GM18520 (cell line): ENCODE results near the gene CACNG8.

Experiments
- ATAC-seq: cut with Tn5 transposase; IDR thresholded peaks from one replicate; pipeline ENCODE4 v1.9.1; 2021; ENCODE audit not compliant: unreplicated experiment

CACNG8 gene

DNA sequence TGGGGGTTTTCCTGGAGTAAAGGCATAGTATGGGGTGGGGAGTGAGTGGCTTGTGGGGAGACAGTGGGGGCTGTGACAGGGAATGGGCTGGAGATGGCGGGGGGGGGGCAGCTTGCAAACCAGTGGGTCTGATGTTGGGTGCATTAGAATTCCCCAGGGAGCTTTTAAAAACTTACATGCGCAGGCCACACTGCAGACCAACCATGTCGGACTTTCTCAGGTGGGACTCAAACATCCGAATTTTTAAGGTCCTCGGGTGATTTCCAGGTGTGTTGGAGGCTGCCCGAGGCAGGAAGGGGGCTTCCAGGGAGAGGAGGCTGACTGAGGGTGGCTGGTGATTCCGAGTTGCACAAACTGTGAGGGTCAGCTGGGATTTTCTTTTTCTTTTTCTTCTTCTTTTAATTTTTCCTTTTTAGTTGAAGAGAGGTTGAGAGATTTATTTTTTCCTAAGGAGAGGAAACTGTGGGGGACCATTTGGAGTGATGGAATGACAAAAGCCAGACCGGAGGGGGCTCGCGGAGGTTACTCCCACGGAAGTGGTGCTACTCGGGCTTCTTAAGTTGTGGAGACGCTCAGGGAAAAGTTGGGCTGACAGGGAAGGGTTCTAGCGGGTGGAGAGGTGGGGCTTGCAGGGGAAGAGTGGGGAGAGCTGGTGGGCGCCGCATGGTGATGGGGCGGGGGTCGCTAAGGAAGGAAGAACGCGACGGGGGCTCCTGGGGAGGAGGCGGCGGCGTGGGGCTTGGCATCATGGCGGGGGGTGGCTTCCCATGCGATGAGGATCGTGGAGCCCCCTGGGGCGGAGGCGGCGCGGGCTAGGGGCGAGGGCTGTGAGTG, 997 bp upstream of the CACNG8 start:
- ATAC-seq: no peak

DNA sequence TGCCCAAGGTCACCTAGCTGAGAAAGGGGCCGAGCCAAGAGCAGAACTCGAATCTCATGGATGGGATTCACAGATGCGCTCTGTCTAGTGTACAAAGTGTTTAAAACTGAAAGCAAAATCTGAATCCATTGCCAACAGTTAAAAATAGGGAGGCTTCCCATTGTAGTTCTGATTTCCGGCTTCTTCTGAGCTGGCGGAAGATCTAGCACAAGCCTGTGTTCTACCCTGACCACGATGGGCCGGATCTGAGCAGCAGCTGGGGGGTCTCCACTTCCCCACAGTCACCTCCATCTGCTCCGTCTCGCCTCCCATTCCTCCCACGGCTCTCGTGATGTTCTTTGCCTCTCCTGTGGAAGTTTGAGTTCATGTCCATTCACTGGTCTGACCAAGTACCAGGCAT, 2.4 kb downstream of the CACNG8 start:
- ATAC-seq: no peak

DNA sequence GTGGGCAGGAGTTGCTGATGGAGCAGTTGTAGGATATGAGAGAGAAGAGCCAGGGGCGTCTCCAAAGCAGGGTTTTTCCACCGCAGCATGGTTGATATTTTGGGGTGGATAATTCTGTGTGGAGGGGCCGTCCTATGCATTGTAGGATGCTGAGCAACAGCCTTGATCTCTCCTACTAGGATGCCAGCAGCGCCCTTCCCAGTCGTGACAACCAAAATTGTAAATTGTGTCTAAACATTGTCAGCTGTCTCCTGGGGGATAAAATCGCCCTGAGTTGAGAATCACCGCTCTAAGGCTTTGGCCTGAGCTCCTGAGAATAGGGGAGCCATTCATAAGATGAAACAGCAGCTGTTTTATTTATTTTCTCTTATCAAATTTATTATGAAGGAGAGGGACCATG, 4.2 kb downstream of the CACNG8 start:
- ATAC-seq: no peak

DNA sequence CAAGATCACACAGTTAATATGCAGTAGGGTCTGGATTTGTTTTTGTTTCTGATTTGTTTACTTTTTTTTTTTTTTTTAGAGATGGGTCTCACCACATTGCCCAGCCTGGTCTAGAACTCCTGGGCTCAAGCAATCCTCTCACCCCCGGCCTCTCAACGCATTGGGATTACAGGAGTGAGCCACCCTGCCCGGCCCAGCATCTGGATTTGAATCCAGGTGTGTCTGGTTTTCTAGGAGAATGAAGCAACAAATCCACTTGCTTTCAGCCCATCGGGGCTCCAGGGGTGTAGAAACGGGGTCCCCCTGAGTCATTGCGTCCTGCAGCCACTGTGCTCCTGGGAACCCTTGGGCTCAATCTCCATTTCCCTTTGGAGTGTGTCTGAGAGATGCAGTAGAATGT, 6.6 kb downstream of the CACNG8 start:
- ATAC-seq: no peak

DNA sequence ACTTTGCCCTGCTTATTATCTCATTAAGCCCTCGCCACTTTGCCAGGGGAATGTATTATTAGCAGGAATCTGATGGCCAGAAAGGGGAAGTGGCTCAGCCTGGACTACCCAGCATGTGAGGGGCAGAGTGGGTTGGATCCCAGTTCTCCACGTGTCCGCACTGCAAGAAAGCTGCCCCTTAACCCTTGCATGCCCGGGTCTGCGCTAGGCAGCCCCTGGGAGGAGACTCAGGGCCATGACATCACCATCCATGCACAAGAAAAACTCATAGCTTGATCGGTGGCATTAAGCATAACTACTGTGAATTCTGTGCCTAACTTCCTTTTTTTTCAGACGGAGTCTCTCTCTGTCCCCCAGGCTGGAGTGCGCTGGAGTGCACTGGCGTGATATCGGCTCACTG, 8.9 kb downstream of the CACNG8 start:
- no peak for ATAC-seq

DNA sequence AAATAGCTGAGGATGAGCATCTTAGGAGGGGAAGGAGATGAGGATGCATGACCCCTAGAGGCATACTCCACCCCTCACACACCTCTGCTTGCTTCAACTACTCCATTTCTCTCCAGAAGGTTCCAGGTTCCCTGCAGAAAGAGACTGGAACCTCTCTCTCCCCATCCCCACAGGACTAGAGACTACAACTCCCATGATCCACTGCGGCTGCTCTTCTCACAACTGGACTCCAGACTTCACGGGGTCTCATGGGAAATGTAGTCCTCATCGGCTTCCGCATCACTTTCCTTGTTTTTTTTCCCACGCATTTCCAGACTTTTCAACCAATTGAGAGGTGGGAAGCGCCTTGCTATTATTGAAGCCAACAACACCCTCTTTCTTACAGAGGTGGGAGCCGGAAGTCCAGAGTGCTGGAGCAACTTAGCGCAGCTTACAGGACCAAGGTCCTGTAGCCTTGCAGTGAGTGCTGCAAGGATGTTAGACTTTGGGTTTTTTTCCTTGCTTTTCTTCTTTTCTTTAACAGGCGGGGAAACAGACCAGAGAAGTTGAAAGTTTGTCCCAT, 14.8 kb downstream of the CACNG8 start:
- ATAC-seq: no peak

DNA sequence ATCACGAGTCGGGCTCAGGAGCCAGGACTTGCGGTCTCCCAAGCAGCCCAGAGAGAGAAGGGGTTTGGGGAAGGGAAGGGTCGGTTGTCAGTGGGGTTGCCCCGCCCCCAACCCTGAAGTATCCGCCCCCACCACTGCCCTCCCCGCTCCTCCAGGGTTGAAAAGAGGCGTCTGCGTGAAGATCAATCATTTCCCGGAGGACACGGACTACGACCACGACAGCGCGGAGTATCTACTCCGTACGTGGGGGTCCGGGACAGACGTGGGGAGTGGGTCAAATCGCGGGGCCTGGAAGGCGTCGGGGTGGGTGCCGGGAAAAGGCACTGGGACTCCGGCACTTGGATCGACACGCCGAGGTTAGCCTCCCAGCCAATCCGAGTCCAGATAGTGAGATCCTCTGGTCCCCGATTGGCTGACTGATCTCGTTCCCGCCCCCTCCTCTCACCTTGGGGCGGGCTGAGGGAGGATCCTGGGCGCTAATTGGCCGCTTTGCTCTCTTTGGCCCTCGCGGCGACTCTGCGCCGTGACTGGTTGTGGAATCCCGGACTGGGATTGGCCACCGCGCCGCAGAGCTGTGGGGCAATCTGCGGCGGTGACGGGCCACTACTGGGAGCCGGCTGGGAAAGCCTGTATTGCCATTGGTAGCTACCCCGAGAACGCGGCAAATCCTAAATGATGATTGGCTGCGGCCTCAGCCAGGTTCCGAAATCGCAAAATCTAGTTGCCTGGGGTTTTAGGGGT, 15.4 kb downstream of the CACNG8 start:
- no peak for ATAC-seq

DNA sequence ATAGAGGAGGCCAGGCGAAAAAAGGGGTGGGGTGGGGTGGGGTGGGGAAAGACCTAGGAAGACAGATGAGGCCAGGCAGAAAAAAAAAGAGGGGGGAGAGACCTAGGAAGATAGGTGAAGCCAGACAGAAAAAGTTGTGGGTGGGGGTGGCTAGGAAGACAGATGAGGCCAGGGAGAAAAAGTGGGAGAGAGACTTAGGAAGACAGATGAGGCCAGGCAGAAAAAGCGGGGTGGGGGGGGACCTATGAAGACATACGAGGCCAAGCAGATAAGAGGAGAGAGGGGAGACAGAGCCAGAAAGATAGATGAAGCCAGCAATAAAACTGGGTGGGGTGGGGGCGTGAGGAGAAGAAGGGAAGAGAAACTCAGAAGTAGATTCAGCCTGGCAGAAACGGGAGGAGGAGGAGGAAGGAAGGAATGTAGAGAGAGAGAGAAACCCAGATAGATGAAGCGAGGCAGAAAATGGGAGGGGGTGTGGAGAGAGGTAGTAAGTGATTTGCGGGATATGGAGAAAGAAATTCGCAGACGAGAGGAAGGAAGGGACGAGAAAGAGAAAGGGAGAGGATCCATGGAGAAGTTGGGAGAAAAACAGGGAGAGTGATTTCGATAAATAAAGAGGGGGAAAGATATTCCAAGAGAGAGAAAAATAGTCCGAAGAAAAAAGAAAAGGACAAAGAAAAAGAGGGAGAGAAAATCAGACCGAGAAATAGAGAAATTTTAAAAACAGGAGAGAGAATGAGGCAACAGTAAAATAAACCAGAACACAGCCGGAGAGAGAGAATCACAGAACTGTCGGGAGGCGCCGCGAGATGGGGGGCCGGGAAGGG, 16.5 kb downstream of the CACNG8 start:
- no peak for ATAC-seq

DNA sequence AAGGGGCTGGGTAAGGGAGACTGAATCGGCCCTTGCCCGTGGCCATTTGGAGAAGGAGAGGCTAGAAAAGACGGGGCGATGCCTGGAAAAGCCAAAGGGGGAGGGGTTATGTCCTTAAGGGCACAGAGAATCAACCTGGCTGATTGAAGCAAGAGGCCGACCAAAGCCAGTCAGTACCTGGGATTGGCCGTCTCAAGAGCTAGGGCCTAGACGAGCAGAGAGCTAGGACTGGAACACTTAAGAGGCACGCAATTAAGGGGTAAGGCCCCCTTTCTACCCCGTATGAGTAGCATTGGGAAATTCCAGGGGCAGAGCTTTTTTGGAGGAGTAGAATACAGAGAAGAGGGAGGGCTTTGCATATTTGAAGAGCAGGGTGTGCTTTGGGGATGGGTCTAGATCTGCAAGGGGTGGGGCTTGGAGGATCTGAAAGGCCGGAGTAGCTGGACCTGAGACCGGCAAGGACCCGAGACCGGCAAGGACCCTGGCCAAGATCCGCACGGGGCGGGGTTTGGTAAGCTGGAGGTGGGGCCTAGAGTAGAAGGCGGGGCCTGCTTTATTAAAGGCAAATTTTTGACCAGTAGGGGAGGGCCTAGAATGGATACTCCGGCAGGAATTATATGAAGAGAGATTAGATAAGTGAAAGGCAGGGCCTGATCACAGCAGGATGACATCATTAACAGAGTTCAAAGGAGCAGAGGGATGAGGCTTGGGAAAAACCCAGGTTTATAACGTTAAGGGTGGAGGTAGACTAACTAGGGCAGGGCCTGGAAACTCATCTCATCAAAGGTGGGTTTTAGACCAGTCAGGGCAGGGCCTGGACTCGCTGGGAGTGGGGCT, 18.0 kb downstream of the CACNG8 start:
- no peak for ATAC-seq

DNA sequence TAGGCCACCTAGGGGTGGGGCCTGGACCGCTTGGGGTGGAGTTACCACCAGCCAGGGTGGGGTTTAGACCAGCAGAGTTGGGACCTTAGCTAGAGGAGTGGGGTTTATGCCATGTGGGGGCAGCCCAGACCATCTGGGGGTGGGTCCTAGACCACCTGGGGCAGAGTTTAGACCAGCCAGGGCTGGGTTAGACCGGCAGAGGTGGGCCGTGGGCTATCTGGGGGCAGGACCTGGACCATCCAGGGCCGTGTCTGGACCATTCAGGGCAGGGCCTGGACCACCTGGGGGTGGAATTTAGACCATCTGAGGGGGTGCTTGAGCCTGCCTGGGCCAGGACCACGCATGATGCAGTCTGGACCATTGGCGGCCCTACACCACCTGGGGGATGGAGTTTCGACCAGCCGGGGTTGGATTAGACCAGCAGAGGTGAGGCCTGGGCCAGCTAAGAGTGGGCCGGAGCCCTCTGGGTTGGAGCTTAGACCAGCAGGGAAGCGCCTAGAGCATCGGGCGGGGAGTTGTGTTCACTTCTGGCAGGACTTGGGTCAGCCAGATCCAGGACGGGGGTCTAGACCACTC, 18.7 kb downstream of the CACNG8 start:
- no peak for ATAC-seq

DNA sequence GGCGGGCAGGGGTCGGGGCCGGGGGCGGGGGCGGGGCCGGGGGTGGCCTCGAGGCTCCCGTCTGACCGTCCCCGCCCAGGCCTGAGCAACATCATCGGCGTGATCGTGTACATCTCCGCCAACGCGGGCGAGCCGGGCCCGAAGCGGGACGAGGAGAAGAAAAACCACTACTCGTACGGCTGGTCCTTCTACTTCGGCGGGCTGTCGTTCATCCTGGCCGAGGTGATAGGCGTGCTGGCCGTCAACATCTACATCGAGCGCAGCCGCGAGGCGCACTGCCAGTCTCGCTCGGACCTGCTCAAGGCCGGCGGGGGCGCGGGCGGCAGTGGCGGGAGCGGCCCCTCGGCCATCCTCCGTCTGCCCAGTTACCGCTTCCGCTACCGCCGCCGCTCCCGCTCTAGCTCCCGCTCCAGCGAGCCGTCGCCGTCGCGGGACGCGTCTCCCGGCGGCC, 19.3 kb downstream of the CACNG8 start:
- ATAC-seq: no peak

DNA sequence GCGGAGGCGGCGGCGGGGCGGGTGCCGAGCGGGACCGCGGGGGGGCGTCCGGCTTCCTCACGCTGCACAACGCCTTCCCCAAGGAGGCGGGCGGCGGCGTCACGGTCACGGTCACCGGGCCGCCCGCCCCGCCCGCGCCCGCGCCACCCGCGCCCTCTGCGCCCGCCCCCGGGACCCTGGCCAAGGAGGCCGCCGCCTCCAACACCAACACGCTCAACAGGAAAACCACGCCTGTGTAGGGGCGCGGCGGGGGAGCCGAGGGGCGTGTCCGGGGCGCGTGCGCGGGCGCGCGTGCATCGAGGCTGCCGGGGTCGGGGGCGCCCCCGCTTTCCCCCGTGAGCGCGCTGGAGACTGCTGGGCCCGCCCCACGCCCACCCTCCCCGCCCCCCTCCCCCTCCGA, 19.9 kb downstream of the CACNG8 start:
- no peak for ATAC-seq

DNA sequence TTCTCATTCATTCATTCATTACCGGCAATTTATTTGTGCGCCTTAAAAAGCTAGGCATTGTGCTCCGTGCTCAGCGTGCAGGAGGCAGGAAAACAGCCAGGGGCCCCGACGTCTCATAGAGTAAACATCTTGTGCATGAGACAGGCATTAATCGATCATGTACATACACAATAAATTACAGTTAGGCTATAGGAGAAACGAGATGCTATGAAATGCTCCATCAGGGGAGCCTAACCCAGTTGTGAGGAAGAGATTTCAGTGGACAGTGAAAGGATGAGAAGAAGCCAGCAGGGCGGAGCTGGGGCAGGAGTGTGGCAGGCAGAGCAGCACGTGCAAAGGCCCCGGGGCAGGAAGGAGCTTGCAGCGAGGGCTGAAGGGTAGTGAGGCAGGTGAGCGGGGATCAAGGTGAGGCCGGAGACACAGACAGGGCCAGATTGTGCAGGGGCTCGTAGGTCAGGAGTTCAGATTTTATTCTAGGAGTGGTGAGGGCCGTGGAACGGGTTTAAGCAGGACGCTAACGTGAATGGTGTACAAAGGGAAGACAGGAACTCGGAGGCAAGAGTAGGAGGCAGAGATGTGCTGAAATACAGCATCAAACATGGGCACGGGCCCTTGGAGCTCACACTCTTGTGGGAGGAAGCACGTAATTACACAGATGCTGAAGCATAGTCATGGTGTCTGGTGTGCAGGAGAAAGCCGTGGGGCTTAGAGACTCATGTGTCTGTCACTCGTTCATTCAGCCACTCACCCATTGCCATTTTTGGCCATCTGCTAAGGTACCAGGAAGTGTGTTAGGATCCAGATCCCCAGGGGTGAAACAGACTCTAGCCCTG, 20.9 kb downstream of the CACNG8 start:
- no peak for ATAC-seq

DNA sequence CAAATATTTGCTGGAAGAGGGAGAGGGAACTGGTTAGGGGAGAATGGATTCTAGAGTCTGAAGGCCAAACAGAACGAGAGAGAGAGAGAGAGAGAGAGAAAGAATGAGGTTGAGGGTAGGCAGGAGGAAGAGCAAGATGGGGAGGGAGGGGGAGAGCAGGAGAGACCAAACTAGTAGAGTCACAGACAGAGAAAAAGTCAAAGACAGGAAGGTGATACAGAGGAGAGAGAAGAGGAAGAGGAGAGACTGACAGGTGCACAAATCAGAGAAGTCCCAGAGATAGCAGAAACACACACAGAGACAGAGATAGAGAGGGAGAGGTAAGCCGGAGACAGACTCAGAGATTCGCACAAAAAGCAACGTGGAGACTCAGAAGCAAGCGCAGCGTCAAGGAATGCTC, 23.1 kb downstream of the CACNG8 start:
- no peak for ATAC-seq

DNA sequence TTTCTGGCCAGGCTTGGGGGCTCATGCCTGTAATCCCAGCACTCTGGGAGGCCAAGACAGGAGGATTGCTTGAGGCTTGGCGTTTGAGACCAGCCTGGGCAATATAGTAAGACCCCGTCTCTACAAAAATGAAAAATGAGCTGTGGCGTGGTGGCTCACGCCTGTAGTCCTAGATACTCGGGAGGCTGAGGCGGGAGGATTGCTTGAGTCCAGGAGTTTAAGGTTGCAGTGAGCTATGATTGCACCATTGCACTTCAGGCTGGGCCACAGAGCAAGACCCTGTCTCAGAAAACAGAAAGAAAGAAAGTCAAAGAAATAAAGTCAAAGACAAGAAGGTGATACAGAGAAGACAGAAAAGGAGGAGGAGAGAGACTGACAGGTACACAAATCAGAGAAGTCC, 26.2 kb downstream of the CACNG8 start:
- no peak for ATAC-seq

DNA sequence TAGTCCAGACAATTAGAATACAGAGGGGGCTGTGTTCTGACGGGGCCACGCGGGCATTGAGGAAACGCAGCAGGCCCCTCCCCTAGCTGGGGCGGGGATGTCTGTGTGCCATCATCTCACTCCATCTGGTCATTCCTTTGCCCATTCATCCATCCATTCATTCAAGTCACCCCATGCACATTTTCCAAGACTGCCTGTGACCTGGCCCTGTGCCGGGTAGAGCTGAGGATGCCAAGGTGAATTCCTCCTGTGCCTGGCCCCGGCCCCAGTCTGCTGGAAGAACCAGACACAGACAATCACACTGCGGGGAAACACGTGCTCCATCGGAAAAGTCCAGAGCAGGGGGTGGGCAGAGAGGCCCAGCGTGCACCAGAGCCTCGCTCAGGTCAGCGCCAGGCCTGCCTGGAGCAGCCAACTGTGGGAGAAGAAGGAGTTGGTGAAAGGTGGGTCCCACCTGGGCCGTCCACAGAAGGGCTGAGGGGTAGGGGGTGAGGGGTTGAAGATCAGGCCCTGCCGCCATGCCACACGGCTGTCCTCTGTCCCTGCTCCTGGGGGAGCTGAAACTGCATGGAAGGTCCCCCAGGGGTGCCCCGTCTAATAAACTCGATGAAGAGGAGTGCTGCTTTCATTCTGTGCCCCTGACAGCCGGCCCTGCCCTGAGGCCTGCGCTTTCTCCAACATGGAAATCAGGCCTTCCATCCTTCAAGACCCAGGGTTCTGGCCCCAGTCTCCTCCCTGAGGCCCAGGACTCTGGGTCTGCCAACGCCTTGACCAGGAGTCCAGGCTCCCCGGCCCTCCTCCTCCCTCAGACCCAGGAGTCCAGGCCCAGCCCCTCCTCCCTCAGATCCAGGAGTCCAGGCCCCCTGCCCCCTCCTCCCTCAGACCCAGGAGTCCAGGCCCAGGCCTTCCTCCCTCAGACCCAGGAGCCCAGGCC, 27.1 kb downstream of the CACNG8 start:
- no peak for ATAC-seq

DNA sequence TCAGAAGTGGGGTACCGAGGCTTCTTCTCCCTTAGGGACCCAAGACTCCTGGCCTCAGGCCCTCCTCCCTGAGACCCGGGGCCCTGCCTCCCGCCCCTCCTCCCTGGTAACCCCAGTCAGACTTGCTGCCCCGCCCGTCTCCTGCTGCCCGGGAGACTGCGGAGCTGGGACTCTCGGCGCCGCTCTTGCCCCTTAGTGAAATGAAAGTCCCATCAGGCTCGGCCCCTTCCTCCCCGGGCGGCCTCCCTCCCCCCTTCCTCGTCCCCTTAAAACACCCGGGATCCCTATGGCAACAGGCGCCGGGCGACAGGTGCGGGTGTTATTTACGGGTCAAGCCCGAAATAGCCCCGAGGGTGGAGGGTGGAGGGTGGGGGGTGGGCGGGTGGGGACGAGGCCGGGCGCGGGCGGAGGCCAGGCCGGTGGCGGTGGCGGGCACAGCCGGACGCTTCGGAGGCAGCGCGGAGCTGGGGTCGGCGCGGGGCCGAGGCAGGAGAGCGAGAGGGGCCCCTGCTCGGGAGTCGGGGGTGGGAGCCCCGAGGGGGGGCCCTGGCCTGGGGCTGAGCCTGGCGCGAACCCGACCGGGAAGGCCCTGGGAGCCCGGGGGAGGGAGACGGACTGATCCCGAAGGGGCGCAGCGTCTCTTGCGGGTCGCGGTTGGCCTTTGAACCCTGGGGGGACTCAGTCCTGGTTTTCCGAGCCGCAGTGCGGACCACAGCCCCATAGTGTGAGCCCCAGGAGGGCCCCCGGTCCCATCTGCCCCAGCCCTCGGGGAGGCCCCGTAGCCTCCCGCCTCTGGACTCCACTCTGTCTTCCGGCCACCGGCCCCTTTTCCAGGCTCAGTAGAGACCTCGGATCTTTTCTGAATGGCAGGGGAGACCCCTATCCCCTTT, 28.7 kb downstream of the CACNG8 start, which contains the start of gene CACNG6:
Gene CACNG6, plus strand, starts transcription at position 414 of the 890 bp plus-strand sequence. CDS start 1,241 bp downstream, outside the sequence.
- no peak for ATAC-seq
